Activated naive CD4-positive, alpha-beta T cell treated with anti-CD3 and anti-CD28 coated beads for 36 hours (primary cell): ENCODE results near the gene AXL. TPM values are rescaled to one million over a fixed set of nuclear protein-coding genes. Genes with fewer than 3 reads are reported as not detected.
"Not testable (repeated sequence)": the region's sequence is repeated elsewhere in the genome, so short reads cannot be mapped to it uniquely, and the experiment has no call there.

ENCODE experiments used
- CTCF ChIA-PET: fragments of 350-600 bp; sonication (Branson Sonifier 250); formaldehyde crosslinking; loops from one replicate; lab custom pipeline; 2021; ENCODE audit warnings: antibody characterized with exemption; lab: Charles Lee
- DNase-seq: peaks from one replicate; pipeline ENCODE4 v3.0.0-alpha.2; 2020
- H3K27ac Mint-ChIP-seq: one replicate; pipeline ENCODE4 v1.8.0; 2021; ENCODE audit warnings: mild to moderate bottlenecking, mixed read lengths
- H3K27me3 Mint-ChIP-seq: one replicate; pipeline ENCODE4 v1.8.0; 2021; ENCODE audit warnings: low read depth, mixed read lengths
- H3K36me3 Mint-ChIP-seq: one replicate; pipeline ENCODE4 v1.8.0; 2021; ENCODE audit warnings: low read depth, mixed read lengths
- H3K4me1 Mint-ChIP-seq: one replicate; pipeline ENCODE4 v1.8.0; 2021; ENCODE audit warnings: low read depth, mixed read lengths
- H3K4me3 Mint-ChIP-seq: one replicate; pipeline ENCODE4 v1.8.0; 2021; ENCODE audit warnings: mild to moderate bottlenecking, moderate library complexity, mixed read lengths
- H3K9me3 Mint-ChIP-seq: one replicate; pipeline ENCODE4 v1.8.0; 2021; ENCODE audit warnings: mixed read lengths
- intact Hi-C: fragments of 100-400 bp; cut with micrococcal nuclease; formaldehyde crosslinking; loops from one replicate; pipeline ENCODE4 v1.15.1; 2023
- total RNA-seq, 2 experiments: library from RNA; stranded (reverse); gene quantifications; one replicate each; pipeline ENCODE4 v1.2.3, GENCODE V29; 2021

The AXL gene
- under 1 TPM in 1 of 2 experiments, not detected in 1; 0.10 TPM for total RNA-seq

- Mint-ChIP-seq H3K4me3 (no peak within 1 kb of the TSS), H3K4me1 (no peaks in the 10 kb centered on the region), H3K9me3 (no peaks in the 10 kb centered on the region), H3K27me3 (peaks cover 21% of the 10 kb centered on the region), H3K36me3 (no peaks in the 10 kb centered on the region), H3K27ac (no peak within 1 kb of the TSS)
- no peak for DNase-seq
- CTCF ChIA-PET: no interaction called here
- intact Hi-C loops: no loop called here
Measured at GRCh38 chr19:41218615-41219507, at the start of gene AXL. AXL (plus strand) TSS chr19:41219223; CDS start chr19:41219393, 170 bp downstream.

GRCh38 chr19:41172297-41173164 lies 46.5 kb upstream of the AXL start:
- H3K27me3 Mint-ChIP-seq: no peaks in the 10 kb centered on the region
- no peak for DNase-seq
- H3K4me3 Mint-ChIP-seq: no peak overlapping the region
- H3K9me3 Mint-ChIP-seq: no peaks in the 10 kb centered on the region
- CTCF ChIA-PET: interaction anchor here (0.7 kb wide), 1 partner anchor 831 kb away, joined by 6 read pairs; no protein-coding TSS in a partner anchor
- intact Hi-C loops: no loop called here
- peaks cover 13% of the 10 kb centered on the region for H3K4me1 Mint-ChIP-seq
- H3K27ac Mint-ChIP-seq: no peak overlapping the region
- H3K36me3 Mint-ChIP-seq: no peaks in the 10 kb centered on the region

- H3K4me3 Mint-ChIP-seq: no peak overlapping the region
- no peak overlapping the region for H3K27ac Mint-ChIP-seq
- intact Hi-C loops: no loop called here
- H3K27me3 Mint-ChIP-seq: no peaks in the 10 kb centered on the region
- DNase-seq: no peak
- H3K36me3 Mint-ChIP-seq: no peaks in the 10 kb centered on the region
- H3K9me3 Mint-ChIP-seq: no peaks in the 10 kb centered on the region
- CTCF ChIA-PET: interaction anchor here (0.6 kb wide), 1 partner anchor 1455 kb away, joined by 3 read pairs; no protein-coding TSS in a partner anchor
- peaks cover 13% of the 10 kb centered on the region for H3K4me1 Mint-ChIP-seq
Measured at GRCh38 chr19:41174297-41174928, 44.6 kb upstream of the AXL start.

- Mint-ChIP-seq H3K27me3 (no peaks in the 10 kb centered on the region), H3K27ac (peak overlapping the region; percentile 67), H3K4me3 (peak overlapping the region; percentile 19), H3K36me3 (no peaks in the 10 kb centered on the region), H3K4me1 (peaks cover 13% of the 10 kb centered on the region), H3K9me3 (no peaks in the 10 kb centered on the region)
- CTCF ChIA-PET: interaction anchor here (0.6 kb wide), 1 partner anchor 261 kb away, joined by 4 read pairs; no protein-coding TSS in a partner anchor
- intact Hi-C loops: no loop called here
- DNase-seq: peak; percentile 71
Measured at GRCh38 chr19:41175801-41176777, 42.9 kb upstream of the AXL start.

GRCh38 chr19:41180173-41180572 lies 38.9 kb upstream of the AXL start:
- H3K27me3 Mint-ChIP-seq, H3K9me3 Mint-ChIP-seq, H3K36me3 Mint-ChIP-seq, H3K27ac Mint-ChIP-seq, H3K4me3 Mint-ChIP-seq, intact Hi-C loops, DNase-seq, CTCF ChIA-PET: not testable (repeated sequence)
- H3K4me1 Mint-ChIP-seq: peaks cover 14% of the 10 kb centered on the region

- intact Hi-C loops: no loop called here
- Mint-ChIP-seq H3K27ac (no peak overlapping the region), H3K9me3 (no peaks in the 10 kb centered on the region), H3K27me3 (peaks cover 20% of the 10 kb centered on the region), H3K4me1 (peaks cover 3% of the 10 kb centered on the region), H3K4me3 (no peak overlapping the region), H3K36me3 (no peaks in the 10 kb centered on the region)
- DNase-seq: no peak
- CTCF ChIA-PET: no interaction called here
Measured at GRCh38 chr19:41186971-41187883, 31.8 kb upstream of the AXL start.

GRCh38 chr19:41187884-41188279 lies 31.1 kb upstream of the AXL start:
- Mint-ChIP-seq H3K36me3 (no peaks in the 10 kb centered on the region), H3K4me1 (peaks cover 6% of the 10 kb centered on the region), H3K9me3 (no peaks in the 10 kb centered on the region), H3K27me3 (peaks cover 27% of the 10 kb centered on the region), H3K27ac (no peak overlapping the region), H3K4me3 (no peak overlapping the region)
- no peak for DNase-seq
- intact Hi-C loops: no loop called here
- CTCF ChIA-PET: interaction anchor here (0.7 kb wide), 1 partner anchor 164 kb away, joined by 3 read pairs; no protein-coding TSS in a partner anchor

- Mint-ChIP-seq H3K36me3 (no peaks in the 10 kb centered on the region), H3K27ac (no peak overlapping the region), H3K4me1 (peaks cover 12% of the 10 kb centered on the region), H3K9me3 (no peaks in the 10 kb centered on the region), H3K27me3 (peaks cover 33% of the 10 kb centered on the region), H3K4me3 (no peak overlapping the region)
- DNase-seq: no peak
- CTCF ChIA-PET: no interaction called here
- intact Hi-C loops: no loop called here
Measured at GRCh38 chr19:41189425-41190065, 29.5 kb upstream of the AXL start.

- H3K4me1 Mint-ChIP-seq: peaks cover 12% of the 10 kb centered on the region
- H3K36me3 Mint-ChIP-seq: no peaks in the 10 kb centered on the region
- H3K9me3 Mint-ChIP-seq: no peaks in the 10 kb centered on the region
- peaks cover 32% of the 10 kb centered on the region for H3K27me3 Mint-ChIP-seq
- H3K4me3 Mint-ChIP-seq: peak within 1 kb of the TSS; percentile 62
- peak; percentile 55 for DNase-seq
- no peak within 1 kb of the TSS for H3K27ac Mint-ChIP-seq
- CTCF ChIA-PET: interaction anchor here (0.6 to 1.0 kb wide), 3 partner anchors 11 to 70 kb away, joined by 3 to 4 read pairs (median 3); no protein-coding TSS in a partner anchor
- intact Hi-C loops: no loop called here
Measured at GRCh38 chr19:41192574-41193429, 26.2 kb upstream of the AXL start, which contains the start of gene CYP2S1. CYP2S1 (plus strand) TSS chr19:41193219; CDS start chr19:41193265, 46 bp downstream.
